Hepatocyte (in vitro differentiated cells): Measurements from ENCODE around the gene PTPRQ.

ENCODE experiments used
- EZH2 ChIP-seq: fragments of 200-600 bp; sonication (generic); IDR thresholded peaks from 2 replicates; pipeline ENCODE4 v1.6.1; 2016; ENCODE audit warnings: antibody characterized with exemption, mild to moderate bottlenecking, borderline replicate concordance
- TF ChIP-seq, protein P1 (sequence below): fragments of 200-600 bp; sonication (generic); IDR thresholded peaks from 2 replicates; pipeline ENCODE4 v1.5.1; 2016; ENCODE audit warnings: antibody characterized with exemption, mild to moderate bottlenecking; ENCODE audit not compliant: poor library complexity

- TF ChIP-seq, protein P1, sequence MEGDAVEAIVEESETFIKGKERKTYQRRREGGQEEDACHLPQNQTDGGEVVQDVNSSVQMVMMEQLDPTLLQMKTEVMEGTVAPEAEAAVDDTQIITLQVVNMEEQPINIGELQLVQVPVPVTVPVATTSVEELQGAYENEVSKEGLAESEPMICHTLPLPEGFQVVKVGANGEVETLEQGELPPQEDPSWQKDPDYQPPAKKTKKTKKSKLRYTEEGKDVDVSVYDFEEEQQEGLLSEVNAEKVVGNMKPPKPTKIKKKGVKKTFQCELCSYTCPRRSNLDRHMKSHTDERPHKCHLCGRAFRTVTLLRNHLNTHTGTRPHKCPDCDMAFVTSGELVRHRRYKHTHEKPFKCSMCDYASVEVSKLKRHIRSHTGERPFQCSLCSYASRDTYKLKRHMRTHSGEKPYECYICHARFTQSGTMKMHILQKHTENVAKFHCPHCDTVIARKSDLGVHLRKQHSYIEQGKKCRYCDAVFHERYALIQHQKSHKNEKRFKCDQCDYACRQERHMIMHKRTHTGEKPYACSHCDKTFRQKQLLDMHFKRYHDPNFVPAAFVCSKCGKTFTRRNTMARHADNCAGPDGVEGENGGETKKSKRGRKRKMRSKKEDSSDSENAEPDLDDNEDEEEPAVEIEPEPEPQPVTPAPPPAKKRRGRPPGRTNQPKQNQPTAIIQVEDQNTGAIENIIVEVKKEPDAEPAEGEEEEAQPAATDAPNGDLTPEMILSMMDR, result no peak
- TF ChIP-seq EZH2, result no peak
Measured at GRCh38 chr12:80441921-80442320, 2.1 kb upstream of the PTPRQ start.
